OCI-LY7 (cell line): Measurements from ENCODE around the gene IARS2. TPM values are rescaled to one million over a fixed set of nuclear protein-coding genes. Genes with fewer than 3 reads are reported as not detected.

Experiments used
- BruUV-seq: library from RNA; stranded (reverse); fragments of 400-500 nt; replicated peaks from 2 replicates; lab custom pipeline; 2021; lab: Mats Ljungman, UMichigan
- CTCF ChIA-PET: fragments of 300-600 bp; sonication (Branson Sonifier 250); formaldehyde crosslinking; loops from one replicate; lab custom pipeline; 2022; ENCODE audit warnings: antibody characterized with exemption; ENCODE audit not compliant: unreplicated experiment; lab: Charles Lee
- POLR2A ChIA-PET: fragments of 300-600 bp; sonication (Branson Sonifier 250); formaldehyde crosslinking; loops from one replicate; lab custom pipeline; 2022; ENCODE audit warnings: antibody characterized with exemption; lab: Charles Lee
- DNase-seq: peaks from one replicate; pipeline ENCODE4 v3.0.0-alpha.2; 2015; ENCODE audit warnings: low spot score
- H2AFZ ChIP-seq: fragments of 200-600 bp; sonication (generic), shearing (Covaris generic); 2 replicates; pipeline ENCODE4 v1.6.1; 2014; ENCODE audit warnings: mild to moderate bottlenecking, antibody characterized with exemption, low read length, moderate library complexity
- H3K27ac ChIP-seq: fragments of 200-600 bp; sonication (generic); 2 replicates; pipeline ENCODE4 v1.5.1; 2014; ENCODE audit warnings: mixed run types, low read depth, mild to moderate bottlenecking, moderate library complexity, low read length, inconsistent platforms; ENCODE audit not compliant: poor library complexity, severe bottlenecking
- H3K36me3 ChIP-seq: fragments of 200-600 bp; sonication (generic); 2 replicates; pipeline ENCODE4 v1.6.1; 2014; ENCODE audit warnings: mild to moderate bottlenecking, antibody characterized with exemption, low read length, moderate library complexity, mixed read lengths; ENCODE audit not compliant: insufficient read depth
- H3K4me1 ChIP-seq: fragments of 200-600 bp; sonication (generic); 2 replicates; pipeline ENCODE4 v1.5.1; 2014; ENCODE audit warnings: mild to moderate bottlenecking, low read length; ENCODE audit not compliant: insufficient read depth, poor library complexity, severe bottlenecking
- H3K4me2 ChIP-seq: fragments of 200-600 bp; sonication (generic); 2 replicates; pipeline ENCODE4 v1.6.1; 2014; ENCODE audit warnings: mild to moderate bottlenecking, low read length
- H3K4me3 ChIP-seq: fragments of 200-600 bp; sonication (generic); 2 replicates; pipeline ENCODE4 v1.5.1; 2014; ENCODE audit warnings: mild to moderate bottlenecking, low read depth, low read length; ENCODE audit not compliant: poor library complexity, severe bottlenecking
- H3K79me2 ChIP-seq: fragments of 200-600 bp; sonication (generic); 2 replicates; pipeline ENCODE4 v1.6.1; 2016; ENCODE audit warnings: low read depth, mild to moderate bottlenecking, low read length, moderate library complexity, mixed read lengths; ENCODE audit not compliant: insufficient read depth
- H3K9me2 ChIP-seq: fragments of 200-600 bp; sonication (generic); 2 replicates; pipeline ENCODE4 v1.6.1; 2016; ENCODE audit warnings: mild to moderate bottlenecking, low read length, mixed read lengths; ENCODE audit not compliant: insufficient read depth
- H3K9me3 ChIP-seq: fragments of 200-600 bp; sonication (generic); 2 replicates; pipeline ENCODE4 v1.6.1; 2014; ENCODE audit warnings: mild to moderate bottlenecking, mixed run types, low read length, mixed read lengths
- H4K20me1 ChIP-seq: fragments of 200-600 bp; sonication (generic); 2 replicates; pipeline ENCODE4 v1.6.1; 2014; ENCODE audit warnings: mild to moderate bottlenecking, antibody characterized with exemption, low read length, moderate library complexity, mixed read lengths; ENCODE audit not compliant: insufficient read depth
- EZH2phosphoT487 ChIP-seq: fragments of 200-600 bp; sonication (generic); IDR thresholded peaks from 2 replicates; pipeline ENCODE4 v1.6.1; 2018; ENCODE audit warnings: low read depth, borderline replicate concordance, mild to moderate bottlenecking, mixed run types, antibody characterized with exemption, low read length, moderate library complexity, mixed read lengths
- intact Hi-C: fragments of 100-400 bp; cut with micrococcal nuclease; formaldehyde crosslinking; loops from one replicate; pipeline ENCODE4 v1.10.0; 2022; ENCODE audit not compliant: unreplicated experiment
- total RNA-seq, 2 experiments: library from RNA; depleted of rRNA in 1 of 2; stranded (reverse); fragments of >200 nt in 1 of 2; shearing (Covaris generic) in 1 of 2; gene quantifications; 2 replicates each; pipeline ENCODE4 v1.2.3, GENCODE V29; 2014 to 2022
- TF ChIP-seq, protein P1 (sequence below): fragments of 200-600 bp; sonication (generic); conservative IDR thresholded peaks from 2 replicates; pipeline ENCODE4 v1.5.1; 2014; ENCODE audit warnings: mild to moderate bottlenecking, antibody characterized with exemption, low read length, moderate library complexity, mixed read lengths

IARS2 gene
- total RNA-seq, 2 experiments from 2014 or later: 62.6 to 91.3 TPM

- ChIA-PET POLR2A (interaction anchor here (0.5 to 1.4 kb wide), 4 partner anchors 17 to 147 kb away, joined by 3 to 4 read pairs (median 3); no protein-coding TSS in a partner anchor), CTCF (no interaction called here)
- intact Hi-C loops: no loop called here
- Histone ChIP-seq H4K20me1 (no peaks in the 10 kb centered on the region), H3K9me2 (no peaks in the 10 kb centered on the region), H3K4me3 (no peak overlapping the region), H3K4me2 (no peak overlapping the region), H2AFZ (no peak overlapping the region), H3K79me2 (0 out of 2 replicates have a peak, but pooled peaks cover 4% of the 10 kb centered on the region), H3K4me1 (no peaks in the 10 kb centered on the region), H3K36me3 (peaks cover 45% of the 10 kb centered on the region), H3K27ac (no peak overlapping the region), H3K9me3 (no peaks in the 10 kb centered on the region)
- no peak for TF ChIP-seq EZH2phosphoT487
- TF ChIP-seq, protein P1, sequence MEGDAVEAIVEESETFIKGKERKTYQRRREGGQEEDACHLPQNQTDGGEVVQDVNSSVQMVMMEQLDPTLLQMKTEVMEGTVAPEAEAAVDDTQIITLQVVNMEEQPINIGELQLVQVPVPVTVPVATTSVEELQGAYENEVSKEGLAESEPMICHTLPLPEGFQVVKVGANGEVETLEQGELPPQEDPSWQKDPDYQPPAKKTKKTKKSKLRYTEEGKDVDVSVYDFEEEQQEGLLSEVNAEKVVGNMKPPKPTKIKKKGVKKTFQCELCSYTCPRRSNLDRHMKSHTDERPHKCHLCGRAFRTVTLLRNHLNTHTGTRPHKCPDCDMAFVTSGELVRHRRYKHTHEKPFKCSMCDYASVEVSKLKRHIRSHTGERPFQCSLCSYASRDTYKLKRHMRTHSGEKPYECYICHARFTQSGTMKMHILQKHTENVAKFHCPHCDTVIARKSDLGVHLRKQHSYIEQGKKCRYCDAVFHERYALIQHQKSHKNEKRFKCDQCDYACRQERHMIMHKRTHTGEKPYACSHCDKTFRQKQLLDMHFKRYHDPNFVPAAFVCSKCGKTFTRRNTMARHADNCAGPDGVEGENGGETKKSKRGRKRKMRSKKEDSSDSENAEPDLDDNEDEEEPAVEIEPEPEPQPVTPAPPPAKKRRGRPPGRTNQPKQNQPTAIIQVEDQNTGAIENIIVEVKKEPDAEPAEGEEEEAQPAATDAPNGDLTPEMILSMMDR: no peak
- BruUV-seq: no TSS peak
- no peak for DNase-seq
These were observed 28.0 kb downstream of the IARS2 start for GRCh38 chr1:220121791-220122530.

- TF ChIP-seq, protein P1: no peak
- TF ChIP-seq EZH2phosphoT487: no peak
- peaks cover 49% of the 10 kb centered on the region for H3K36me3 ChIP-seq
- no peaks in the 10 kb centered on the region for H3K4me1 ChIP-seq
- H2AFZ ChIP-seq: no peak overlapping the region
- POLR2A ChIA-PET: no interaction called here
- H4K20me1 ChIP-seq: no peaks in the 10 kb centered on the region
- no peak overlapping the region for H3K4me3 ChIP-seq
- DNase-seq: no peak
- no peaks in the 10 kb centered on the region for H3K9me3 ChIP-seq
- H3K27ac ChIP-seq: no peak overlapping the region
- CTCF ChIA-PET: no interaction called here
- intact Hi-C loops: no loop called here
- BruUV-seq: no TSS peak
- no peaks in the 10 kb centered on the region for H3K9me2 ChIP-seq
- 0 out of 2 replicates have a peak, but pooled peaks cover 4% of the 10 kb centered on the region for H3K79me2 ChIP-seq
- H3K4me2 ChIP-seq: no peak overlapping the region
These were observed 29.1 kb downstream of the IARS2 start for GRCh38 chr1:220123066-220123465.

DNA sequence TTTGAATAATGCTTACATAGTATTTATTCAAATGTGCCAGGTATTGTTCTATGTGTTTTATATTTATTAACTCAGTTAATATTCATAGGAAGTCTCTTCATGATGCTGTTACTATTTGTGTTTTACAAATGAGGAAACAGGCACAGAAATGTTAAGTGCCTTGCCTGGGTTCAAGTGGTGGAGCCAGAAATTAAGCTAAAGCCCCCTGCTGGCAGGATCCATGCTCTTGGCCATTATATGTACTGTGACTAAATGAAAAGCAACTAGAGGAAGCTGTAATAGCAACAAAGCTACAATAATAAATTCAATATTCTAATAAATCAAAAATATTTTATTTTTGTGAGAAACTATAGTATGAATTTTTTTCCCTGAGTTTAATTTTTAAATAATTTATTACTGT, 30.0 kb downstream of the IARS2 start:
- no peaks in the 10 kb centered on the region for H3K4me1 ChIP-seq
- no peak overlapping the region for H3K27ac ChIP-seq
- no peak overlapping the region for H3K4me2 ChIP-seq
- intact Hi-C loops: no loop called here
- no peaks in the 10 kb centered on the region for H3K9me2 ChIP-seq
- H3K4me3 ChIP-seq: no peak overlapping the region
- no TSS peak for BruUV-seq
- no peak for TF ChIP-seq EZH2phosphoT487
- TF ChIP-seq, protein P1: peak; percentile 72
- H3K79me2 ChIP-seq: 0 out of 2 replicates have a peak, but pooled peaks cover 4% of the 10 kb centered on the region
- H4K20me1 ChIP-seq: no peaks in the 10 kb centered on the region
- ChIA-PET POLR2A (interaction anchor here (0.6 to 1.4 kb wide), 4 partner anchors 8 to 605 kb away, joined by 3 to 6 read pairs (median 4); no protein-coding TSS in a partner anchor), CTCF (no interaction called here)
- H3K36me3 ChIP-seq: peaks cover 50% of the 10 kb centered on the region
- no peak overlapping the region for H2AFZ ChIP-seq
- peak; percentile 22 for DNase-seq
- H3K9me3 ChIP-seq: no peaks in the 10 kb centered on the region
